DND-41 (cell line): ENCODE data around the gene RAPGEF2.

Source experiments
- EZH2 ChIP-seq: IDR thresholded peaks from 3 replicates; pipeline ENCODE4 v1.6.1; 2012; ENCODE audit warnings: borderline replicate concordance, low read depth, mild to moderate bottlenecking, moderate library complexity, low read length, inconsistent platforms; ENCODE audit not compliant: severe bottlenecking
- TF ChIP-seq, protein P1 (sequence below): IDR thresholded peaks from 2 replicates; pipeline ENCODE4 v1.5.1; 2012; ENCODE audit warnings: borderline replicate concordance, low read length, moderate library complexity, mild to moderate bottlenecking; ENCODE audit not compliant: poor library complexity, severe bottlenecking; ENCODE audit errors: extremely low read depth

DNA sequence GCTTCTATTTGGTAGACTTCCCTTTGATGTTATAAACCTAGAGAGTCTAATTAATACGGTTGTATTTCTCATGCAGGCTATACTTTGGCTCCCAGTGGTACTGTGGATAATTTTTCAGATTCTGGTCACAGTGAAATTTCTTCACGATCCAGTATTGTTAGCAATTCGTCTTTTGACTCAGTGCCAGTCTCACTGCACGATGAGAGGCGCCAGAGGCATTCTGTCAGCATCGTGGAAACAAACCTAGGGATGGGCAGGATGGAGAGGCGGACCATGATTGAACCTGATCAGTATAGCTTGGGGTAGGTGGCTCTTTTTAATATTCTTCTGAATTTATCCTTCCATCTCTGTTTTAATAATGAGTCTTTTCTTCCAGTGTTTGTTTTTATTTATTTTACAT, 249.7 kb downstream of the RAPGEF2 start:
- TF ChIP-seq, protein P1, sequence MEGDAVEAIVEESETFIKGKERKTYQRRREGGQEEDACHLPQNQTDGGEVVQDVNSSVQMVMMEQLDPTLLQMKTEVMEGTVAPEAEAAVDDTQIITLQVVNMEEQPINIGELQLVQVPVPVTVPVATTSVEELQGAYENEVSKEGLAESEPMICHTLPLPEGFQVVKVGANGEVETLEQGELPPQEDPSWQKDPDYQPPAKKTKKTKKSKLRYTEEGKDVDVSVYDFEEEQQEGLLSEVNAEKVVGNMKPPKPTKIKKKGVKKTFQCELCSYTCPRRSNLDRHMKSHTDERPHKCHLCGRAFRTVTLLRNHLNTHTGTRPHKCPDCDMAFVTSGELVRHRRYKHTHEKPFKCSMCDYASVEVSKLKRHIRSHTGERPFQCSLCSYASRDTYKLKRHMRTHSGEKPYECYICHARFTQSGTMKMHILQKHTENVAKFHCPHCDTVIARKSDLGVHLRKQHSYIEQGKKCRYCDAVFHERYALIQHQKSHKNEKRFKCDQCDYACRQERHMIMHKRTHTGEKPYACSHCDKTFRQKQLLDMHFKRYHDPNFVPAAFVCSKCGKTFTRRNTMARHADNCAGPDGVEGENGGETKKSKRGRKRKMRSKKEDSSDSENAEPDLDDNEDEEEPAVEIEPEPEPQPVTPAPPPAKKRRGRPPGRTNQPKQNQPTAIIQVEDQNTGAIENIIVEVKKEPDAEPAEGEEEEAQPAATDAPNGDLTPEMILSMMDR: no peak
- TF ChIP-seq EZH2: no peak
